Islet precursor cell (in vitro differentiated cells): ENCODE data around the gene LRRC23.

ENCODE experiments used
- DNase-seq: peaks from one replicate; pipeline ENCODE4 v3.0.0-alpha.2; 2018

Gene LRRC23

GRCh38 chr12:6928703-6929407 is 24.2 kb downstream of the LRRC23 start:
- DNase-seq = no peak

- DNase-seq = no peak
These were observed 25.1 kb downstream of the LRRC23 start for GRCh38 chr12:6929466-6930452.

- no peak for DNase-seq
These were observed 28.1 kb downstream of the LRRC23 start for GRCh38 chr12:6932766-6933165.

GRCh38 chr12:6934110-6934509 is 29.5 kb downstream of the LRRC23 start:
- no peak for DNase-seq

GRCh38 chr12:6935371-6936193 is 31.0 kb downstream of the LRRC23 start:
- DNase-seq = no peak

GRCh38 chr12:6936194-6936635 is 31.6 kb downstream of the LRRC23 start:
- no peak for DNase-seq

GRCh38 chr12:6936636-6937480 is 32.2 kb downstream of the LRRC23 start:
- no peak for DNase-seq

- DNase-seq = peak; percentile 98
These were observed 33.1 kb downstream of the LRRC23 start for GRCh38 chr12:6937481-6938352.

- no peak for DNase-seq
These were observed 34.0 kb downstream of the LRRC23 start for GRCh38 chr12:6938353-6939190.

GRCh38 chr12:6939191-6939540 is 34.5 kb downstream of the LRRC23 start:
- no peak for DNase-seq

GRCh38 chr12:6941267-6941666 is 36.6 kb downstream of the LRRC23 start:
- DNase-seq = no peak

- DNase-seq = no peak
These were observed 37.2 kb downstream of the LRRC23 start for GRCh38 chr12:6941782-6942181.

GRCh38 chr12:6942331-6942665 is 37.7 kb downstream of the LRRC23 start:
- no peak for DNase-seq

- peak; percentile 96 for DNase-seq
These were observed 38.7 kb downstream of the LRRC23 start for GRCh38 chr12:6943389-6943721.

- DNase-seq = peak; percentile 99
These were observed 39.2 kb downstream of the LRRC23 start, which contains the start of the genes C12orf57 and RNU7-1 for GRCh38 chr12:6943722-6944380. TSS of gene C12orf57 (plus strand) at chr12:6944022. CDS start at chr12:6944122, 100 bp downstream. TSS of gene RNU7-1 (plus strand) at chr12:6943816.

- peak; percentile 98 for DNase-seq
These were observed 40.0 kb downstream of the LRRC23 start for GRCh38 chr12:6944381-6945186.

GRCh38 chr12:6945613-6946012 is 41.0 kb downstream of the LRRC23 start:
- DNase-seq = no peak

GRCh38 chr12:6946033-6946919 is 41.7 kb downstream of the LRRC23 start:
- peak; percentile 100 for DNase-seq
